ENCODE measurements around the gene SAA2. TPM values are rescaled to one million over a fixed set of nuclear protein-coding genes. Genes with fewer than 3 reads are reported as not detected.

Gene SAA2
- total RNA-seq, 1 experiment from 2014 or later: not detected

DNA sequence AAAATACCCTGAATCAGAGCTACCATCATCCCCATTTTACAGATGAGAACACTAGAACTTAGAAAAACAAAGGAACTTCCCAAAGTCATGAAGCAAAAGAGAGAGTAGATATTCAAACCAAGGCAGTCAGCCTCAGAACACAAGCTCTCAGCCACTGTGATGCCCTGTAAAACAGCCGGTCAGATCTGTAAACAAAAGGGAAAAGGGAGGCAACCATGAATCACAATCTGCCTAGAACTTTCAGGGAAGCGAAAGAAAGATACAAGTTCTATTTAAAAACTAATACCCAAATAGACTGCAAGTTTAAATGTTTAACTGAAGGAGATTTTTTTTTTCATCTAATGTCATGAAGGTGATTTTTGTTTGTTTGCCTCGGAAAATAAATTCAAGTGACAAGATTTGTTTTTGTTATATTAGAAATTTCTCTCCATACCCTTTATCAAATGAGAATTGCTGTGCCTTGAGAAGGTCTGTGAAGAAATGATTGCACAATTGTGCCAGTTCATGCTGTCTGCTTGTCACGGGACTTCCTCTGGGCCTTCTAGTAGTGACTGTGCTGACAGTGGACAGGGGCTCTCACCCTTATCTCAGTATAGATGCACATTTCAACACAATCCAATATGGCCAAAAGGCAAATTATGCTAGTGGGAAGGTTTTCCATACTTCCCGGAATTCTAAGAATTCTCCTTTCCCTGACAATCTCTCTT, 29.2 kb upstream of the SAA2 start:
- Histone ChIP-seq H4K91ac (ENCODE audit: insufficient read length, low read depth, low read length) (no peak overlapping the region), H3K27me3 (ENCODE audit: insufficient read depth, low read length) (no peaks in the 10 kb centered on the region), H3K79me1 (ENCODE audit: insufficient read depth, low read depth, low read length, poor library complexity, severe bottlenecking) (no peaks in the 10 kb centered on the region), H2BK15ac (ENCODE audit: low read depth, low read length) (no peak overlapping the region), H3K4ac (ENCODE audit: low read depth, low read length) (no peak overlapping the region), H2AK5ac (ENCODE audit: insufficient read length, low read length) (no peak overlapping the region), H3K9ac (ENCODE audit: extremely low read depth, insufficient read length, low read length) (no peak overlapping the region), H3K9me3 (ENCODE audit: control insufficient read depth, low read depth, low read length) (no peaks in the 10 kb centered on the region), H3K4me1 (ENCODE audit: insufficient read depth, low read length) (no peaks in the 10 kb centered on the region), H3K27ac (ENCODE audit: insufficient read length, low read depth, low read length) (no peak overlapping the region), H3K23ac (ENCODE audit: insufficient read length, low read depth, low read length) (no peak overlapping the region), H4K5ac (ENCODE audit: insufficient read length, low read depth, low read length) (no peak overlapping the region), H3K56ac (ENCODE audit: insufficient read length, low read depth, low read length) (no peak overlapping the region), H2AFZ (ENCODE audit: low read length) (no peak overlapping the region), H2BK5ac (ENCODE audit: insufficient read length, low read length) (no peak overlapping the region), H4K8ac (replicated peaks; ENCODE audit: insufficient read length, low read depth, low read length) (no peak overlapping the region), H3K4me2 (ENCODE audit: insufficient read depth, insufficient read length, low read length) (no peak overlapping the region), H3K14ac (ENCODE audit: insufficient read depth, low read length) (no peak overlapping the region), H3T11ph (ENCODE audit: low read length) (no peak overlapping the region), H4K20me1 (ENCODE audit: control insufficient read depth, insufficient read depth, insufficient read length) (no peaks in the 10 kb centered on the region), H2BK20ac (ENCODE audit: low read depth, low read length, poor library complexity, severe bottlenecking) (no peak overlapping the region), H3K23me2 (ENCODE audit: insufficient read length, low read depth, low read length, poor library complexity, severe bottlenecking) (no peaks in the 10 kb centered on the region), H2BK120ac (ENCODE audit: low read depth, low read length, poor library complexity, severe bottlenecking) (no peak overlapping the region), H3K79me2 (ENCODE audit: insufficient read depth, low read length) (no peaks in the 10 kb centered on the region), H3K18ac (ENCODE audit: insufficient read length, low read depth, low read length) (no peak overlapping the region), H2BK12ac (ENCODE audit: insufficient read length, low read depth, low read length) (no peak overlapping the region)
- H3K9me3 Mint-ChIP-seq: peaks cover 2 to 3% of the 10 kb centered on the region in 2 experiments; a peak in 2 of 5 replicates
- no peaks in the 10 kb centered on the region for H3K27me3 Mint-ChIP-seq (ENCODE audit: low read depth)
- 0 out of 7 replicates have a peak overlapping the region, but pooled peaks of 1 of the 3 experiments have one; percentile 3 for H3K27ac Mint-ChIP-seq
- H3K4me1 Mint-ChIP-seq: no peaks in the 10 kb centered on the region
- H3K36me3 Mint-ChIP-seq (ENCODE audit: insufficient read depth in 1 of 3, low read depth in 3 of 3): peaks cover 27 to 46% (median 43%) of the 10 kb centered on the region in 3 experiments; a peak in 6 of 7 replicates
- no peak overlapping the region for H3K4me3 Mint-ChIP-seq
- TF ChIP-seq, protein P1, sequence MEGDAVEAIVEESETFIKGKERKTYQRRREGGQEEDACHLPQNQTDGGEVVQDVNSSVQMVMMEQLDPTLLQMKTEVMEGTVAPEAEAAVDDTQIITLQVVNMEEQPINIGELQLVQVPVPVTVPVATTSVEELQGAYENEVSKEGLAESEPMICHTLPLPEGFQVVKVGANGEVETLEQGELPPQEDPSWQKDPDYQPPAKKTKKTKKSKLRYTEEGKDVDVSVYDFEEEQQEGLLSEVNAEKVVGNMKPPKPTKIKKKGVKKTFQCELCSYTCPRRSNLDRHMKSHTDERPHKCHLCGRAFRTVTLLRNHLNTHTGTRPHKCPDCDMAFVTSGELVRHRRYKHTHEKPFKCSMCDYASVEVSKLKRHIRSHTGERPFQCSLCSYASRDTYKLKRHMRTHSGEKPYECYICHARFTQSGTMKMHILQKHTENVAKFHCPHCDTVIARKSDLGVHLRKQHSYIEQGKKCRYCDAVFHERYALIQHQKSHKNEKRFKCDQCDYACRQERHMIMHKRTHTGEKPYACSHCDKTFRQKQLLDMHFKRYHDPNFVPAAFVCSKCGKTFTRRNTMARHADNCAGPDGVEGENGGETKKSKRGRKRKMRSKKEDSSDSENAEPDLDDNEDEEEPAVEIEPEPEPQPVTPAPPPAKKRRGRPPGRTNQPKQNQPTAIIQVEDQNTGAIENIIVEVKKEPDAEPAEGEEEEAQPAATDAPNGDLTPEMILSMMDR (conservative IDR thresholded peaks at IDR 0.05): no peak
- WGBS (ENCODE audit: extremely low coverage, insufficient read length, low lambda C conversion rate): no CpG with 5 or more reads among the region's 5 CpGs
- no peak for DNase-seq

All from H9 (cell line).